Embryonic facial prominence (tissue), 1 donor: ENCODE measurements around the gene SPACA4.

Experiments used
- DNase-seq: peaks from one replicate; pipeline ENCODE4 v3.0.0-alpha.2; 2016; ENCODE audit errors: extremely low spot score

Gene SPACA4

GRCh38 chr19:48651683-48652048 is 45.1 kb downstream of the SPACA4 start:
- DNase-seq: no peak

GRCh38 chr19:48654299-48655059 is 47.9 kb downstream of the SPACA4 start:
- DNase-seq: no peak

- peak; percentile 67 for DNase-seq
Observed at GRCh38 chr19:48656840-48657474, 50.4 kb downstream of the SPACA4 start.
